Epithelial cell of proximal tubule (primary cell): Measurements from ENCODE around the gene FMN2. TPM values are rescaled to one million over a fixed set of nuclear protein-coding genes. Genes with fewer than 3 reads are reported as not detected.

Source experiments
- DNase-seq: peaks from one replicate; pipeline ENCODE4 v3.0.0-alpha.2; 2011; ENCODE audit warnings: low read depth
- H3K4me3 ChIP-seq: 2 replicates; pipeline ENCODE4 v1.5.1; 2011; ENCODE audit warnings: low read depth, mild to moderate bottlenecking, low read length
- total RNA-seq: library from RNA; depleted of rRNA; stranded (reverse); fragments of >200 nt; gene quantifications from 2 replicates; pipeline ENCODE4 v1.2.3, GENCODE V29; 2015
- TF ChIP-seq, protein P1 (sequence below): conservative IDR thresholded peaks from 2 replicates; pipeline ENCODE4 v1.5.1; 2012; ENCODE audit warnings: low read depth, mild to moderate bottlenecking, low read length

Gene FMN2
- total RNA-seq, 1 donor from 2014 or later, result 0.86 TPM

- TF ChIP-seq, protein P1, sequence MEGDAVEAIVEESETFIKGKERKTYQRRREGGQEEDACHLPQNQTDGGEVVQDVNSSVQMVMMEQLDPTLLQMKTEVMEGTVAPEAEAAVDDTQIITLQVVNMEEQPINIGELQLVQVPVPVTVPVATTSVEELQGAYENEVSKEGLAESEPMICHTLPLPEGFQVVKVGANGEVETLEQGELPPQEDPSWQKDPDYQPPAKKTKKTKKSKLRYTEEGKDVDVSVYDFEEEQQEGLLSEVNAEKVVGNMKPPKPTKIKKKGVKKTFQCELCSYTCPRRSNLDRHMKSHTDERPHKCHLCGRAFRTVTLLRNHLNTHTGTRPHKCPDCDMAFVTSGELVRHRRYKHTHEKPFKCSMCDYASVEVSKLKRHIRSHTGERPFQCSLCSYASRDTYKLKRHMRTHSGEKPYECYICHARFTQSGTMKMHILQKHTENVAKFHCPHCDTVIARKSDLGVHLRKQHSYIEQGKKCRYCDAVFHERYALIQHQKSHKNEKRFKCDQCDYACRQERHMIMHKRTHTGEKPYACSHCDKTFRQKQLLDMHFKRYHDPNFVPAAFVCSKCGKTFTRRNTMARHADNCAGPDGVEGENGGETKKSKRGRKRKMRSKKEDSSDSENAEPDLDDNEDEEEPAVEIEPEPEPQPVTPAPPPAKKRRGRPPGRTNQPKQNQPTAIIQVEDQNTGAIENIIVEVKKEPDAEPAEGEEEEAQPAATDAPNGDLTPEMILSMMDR, result no peak
- no peak overlapping the region for H3K4me3 ChIP-seq
- DNase-seq, result no peak
Measured at GRCh38 chr1:240391660-240392260, 300.1 kb downstream of the FMN2 start.

GRCh38 chr1:240394353-240394752 lies 302.7 kb downstream of the FMN2 start:
- DNase-seq, result no peak
- H3K4me3 ChIP-seq, result no peak overlapping the region
- TF ChIP-seq, protein P1, result no peak

- DNase-seq, result no peak
- TF ChIP-seq, protein P1, result no peak
- H3K4me3 ChIP-seq, result no peak overlapping the region
Measured at GRCh38 chr1:240395336-240395735, 303.7 kb downstream of the FMN2 start.

DNA sequence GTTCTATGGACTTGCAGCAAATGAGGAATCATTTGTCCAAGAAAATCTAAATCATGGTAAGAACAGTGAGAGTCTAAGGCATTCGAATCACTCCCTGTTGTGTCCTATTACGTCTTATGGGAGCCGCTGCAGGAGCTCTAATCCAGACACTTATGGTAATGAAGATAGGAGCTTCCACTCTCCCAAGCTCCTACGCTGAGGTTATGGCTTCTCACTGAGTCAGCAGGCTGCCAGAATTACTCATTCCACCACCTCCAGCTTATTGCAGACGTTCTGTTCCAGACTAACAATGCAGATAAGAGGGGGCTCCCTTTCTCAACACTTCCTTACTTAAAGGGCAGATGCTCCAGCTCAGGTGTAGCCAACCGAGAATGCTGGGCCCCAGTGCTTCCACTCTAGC lies 307.7 kb downstream of the FMN2 start:
- H3K4me3 ChIP-seq, result no peak overlapping the region
- no peak for DNase-seq
- TF ChIP-seq, protein P1, result no peak

DNA sequence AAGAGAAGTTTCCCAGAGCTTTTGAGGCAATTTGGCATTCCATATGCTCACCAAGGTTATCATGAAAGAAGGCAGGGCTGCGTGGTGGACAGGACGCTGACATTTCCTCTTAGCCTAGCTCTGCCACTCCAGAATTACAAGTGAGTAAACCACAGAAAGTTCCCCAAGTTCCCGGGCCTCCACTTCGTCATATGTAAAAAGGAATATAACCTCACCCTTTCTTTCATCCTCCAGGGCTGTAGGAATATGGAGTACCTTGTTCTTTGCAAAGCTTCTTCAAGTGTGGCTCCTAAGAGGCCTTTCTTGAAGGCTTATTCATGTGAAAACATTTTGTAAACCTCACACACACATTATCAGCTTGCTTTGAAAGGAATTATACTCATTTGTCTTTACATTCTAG lies 310.0 kb downstream of the FMN2 start:
- no peak for DNase-seq
- no peak overlapping the region for H3K4me3 ChIP-seq

DNA sequence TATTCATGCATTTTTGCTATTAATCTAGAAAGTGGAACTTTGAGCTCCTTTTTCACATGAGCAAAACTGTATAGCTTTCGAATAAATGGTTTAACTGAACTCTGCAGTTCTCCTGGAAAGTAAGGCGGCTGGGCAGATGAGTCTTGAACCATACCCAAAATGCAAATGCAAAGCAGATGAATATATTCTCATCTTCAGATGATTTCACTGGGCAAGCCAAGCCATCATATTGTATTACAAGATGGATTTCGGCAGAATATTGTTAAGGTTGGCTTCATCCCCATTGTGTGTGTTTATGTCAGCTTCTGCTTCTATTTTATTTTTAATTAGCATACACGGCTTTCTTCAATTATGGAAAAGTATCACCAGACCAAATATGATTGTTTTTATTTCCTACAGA lies 310.6 kb downstream of the FMN2 start:
- H3K4me3 ChIP-seq, result no peak overlapping the region
- TF ChIP-seq, protein P1, result no peak
- DNase-seq, result no peak

More for the DNA sequence above, 310.0 kb downstream of the FMN2 start:
- TF ChIP-seq, protein P1, result no peak

GRCh38 chr1:240404286-240404685 lies 312.6 kb downstream of the FMN2 start:
- DNase-seq, result no peak
- TF ChIP-seq, protein P1, result no peak

More at GRCh38 chr1:240404286-240404685, 312.6 kb downstream of the FMN2 start:
- no peak overlapping the region for H3K4me3 ChIP-seq
